K562 (cell line): ENCODE data around the gene NECTIN2. TPM values are rescaled to one million over a fixed set of nuclear protein-coding genes. Genes with fewer than 3 reads are reported as not detected.

Experiments used
- ARID3A ChIP-seq: IDR thresholded peaks from 2 replicates; pipeline ENCODE4 v1.6.1; 2012; ENCODE audit warnings: low read depth, low read length, improper control_type of control experiment, borderline replicate concordance
- CREB1 ChIP-seq, 2 experiments: sonication (generic) in 1 of 2; formaldehyde crosslinking in 1 of 2; IDR thresholded peaks; 2 replicates each; pipeline versions ENCODE4 v1.6.1 to v1.8.0; 2012 to 2022; ENCODE audit warnings: inconsistent platforms in 1 of 2, mild to moderate bottlenecking in 1 of 2, missing genetic modification reagents in 1 of 2, moderate library complexity in 1 of 2
- CREM ChIP-seq: IDR thresholded peaks from 2 replicates; pipeline ENCODE4 v1.6.1; 2014; ENCODE audit warnings: antibody characterized with exemption, low read depth
- ERF ChIP-seq: fragments of 450-650 bp; formaldehyde crosslinking; IDR thresholded peaks from 2 replicates; pipeline ENCODE4 v1.4.0; 2020; ENCODE audit warnings: mild to moderate bottlenecking, mixed read lengths
- GMEB1 ChIP-seq: fragments of 250-450 bp; sonication (Bioruptor Pico); IDR thresholded peaks from 2 replicates; pipeline ENCODE4 v1.4.0; 2020; ENCODE audit warnings: mild to moderate bottlenecking
- HNRNPUL1 ChIP-seq: fragments of 200-400 bp; formaldehyde crosslinking; IDR thresholded peaks from 2 replicates; pipeline ENCODE4 v1.6.1; 2017; ENCODE audit warnings: low read length
- IRF9 ChIP-seq: fragments of 450-650 bp; IDR thresholded peaks from 2 replicates; pipeline ENCODE4 v1.6.1; 2016; ENCODE audit warnings: missing biosample characterization, missing genetic modification characterization
- MYC ChIP-seq, 2 experiments: fragments of 250-450 bp in 1 of 2; sonication (Bioruptor Pico) in 1 of 2; IDR thresholded peaks; 2 replicates each; pipeline versions ENCODE4 v1.5.1 to v1.6.1; 2012 to 2021; ENCODE audit warnings: low read depth in 2 of 2, borderline replicate concordance in 1 of 2, improper control_type of control experiment in 1 of 2, low read length in 1 of 2, mild to moderate bottlenecking in 1 of 2, moderate library complexity in 1 of 2
- NBN ChIP-seq: fragments of 450-650 bp; IDR thresholded peaks from 2 replicates; pipeline ENCODE4 v1.6.1; 2016; ENCODE audit warnings: low read depth, mild to moderate bottlenecking
- NFATC3 ChIP-seq: fragments of 450-650 bp; IDR thresholded peaks from 2 replicates; pipeline ENCODE4 v1.6.1; 2017; ENCODE audit warnings: mild to moderate bottlenecking
- RAD21 ChIP-seq, 2 experiments: fragments of 250-450 bp in 1 of 2; fragments of 450-650 bp in 1 of 2; sonication (Bioruptor Pico) in 1 of 2; formaldehyde crosslinking in 1 of 2; IDR thresholded peaks in 1 of 2; conservative IDR thresholded peaks in 1 of 2; 2 replicates each; pipeline versions ENCODE4 v1.4.0 to v1.8.0; 2020 to 2022; ENCODE audit warnings: mild to moderate bottlenecking in 2 of 2, moderate library complexity in 1 of 2
- RBM22 ChIP-seq: fragments of 200-400 bp; formaldehyde crosslinking; IDR thresholded peaks from 2 replicates; pipeline ENCODE4 v1.6.1; 2018; ENCODE audit warnings: low read length, low read depth; ENCODE audit not compliant: poor library complexity, severe bottlenecking
- SLC30A9 ChIP-seq: fragments of 250-450 bp; sonication (Bioruptor Pico); IDR thresholded peaks from 2 replicates; pipeline ENCODE4 v1.8.0; 2022; ENCODE audit warnings: mild to moderate bottlenecking, moderate library complexity
- SMARCB1 ChIP-seq: IDR thresholded peaks from 2 replicates; pipeline ENCODE4 v1.6.1; 2011; ENCODE audit warnings: improper control_type of control experiment, low read depth; ENCODE audit not compliant: insufficient read length
- SNIP1 ChIP-seq: fragments of 450-650 bp; IDR thresholded peaks from 2 replicates; pipeline ENCODE4 v1.7.1; 2017; ENCODE audit warnings: low read depth, mild to moderate bottlenecking
- TBL1XR1 ChIP-seq, 2 experiments: IDR thresholded peaks; 2 replicates each; pipeline ENCODE4 v1.6.1; 2012; ENCODE audit warnings: improper control_type of control experiment in 2 of 2, low read length in 2 of 2, mild to moderate bottlenecking in 1 of 2
- TGIF2 ChIP-seq: sonication (generic); formaldehyde crosslinking; IDR thresholded peaks from 2 replicates; pipeline ENCODE4 v1.8.1; 2022; ENCODE audit warnings: mild to moderate bottlenecking, missing genetic modification reagents, moderate library complexity
- U2AF1 ChIP-seq: fragments of 200-400 bp; formaldehyde crosslinking; optimal IDR thresholded peaks from 2 replicates; pipeline ENCODE3; 2017; ENCODE audit warnings: mild to moderate bottlenecking, low read depth, low read length, moderate library complexity
- VEZF1 ChIP-seq: fragments of 200-800 bp; sonication (Bioruptor generic); IDR thresholded peaks from 2 replicates; pipeline ENCODE4 v1.6.1; 2017; ENCODE audit warnings: missing genetic modification characterization, missing compliant biosample characterization
- ZNF766 ChIP-seq: fragments of 200-800 bp; sonication (Bioruptor generic); conservative IDR thresholded peaks from 2 replicates; pipeline ENCODE4 v1.6.1; 2016; ENCODE audit warnings: missing genetic modification characterization, missing compliant biosample characterization
- polyA plus RNA-seq, 8 experiments: library from polyadenylated mRNA; depleted of rRNA in 4 of 8; stranded (reverse) in 5 of 8; unstranded in 3 of 8; fragments of >200 nt; fragmentation: Nextera tagmentation in 2 of 8; fragmentation: Illumina TruSeq in 1 of 8; extraction: Ambion mirVana in 2 of 8; extraction: Trizol in 1 of 8; gene quantifications; 2 replicates each; pipeline versions ENCODE4 v1.2.1 to v1.2.3, GENCODE V29; 2011 to 2014; ENCODE audit warnings: inconsistent platforms in 1 of 8, missing spikeins in 1 of 8
- total RNA-seq, 7 experiments: library from RNA; depleted of rRNA in 6 of 7; stranded (reverse); fragments of >200 nt in 6 of 7; fragmentation: Illumina TruSeq in 2 of 7; extraction: Trizol in 2 of 7; gene quantifications; 2 replicates each; pipeline versions ENCODE4 v1.2.1 to v1.2.3, GENCODE V29; 2011 to 2021; ENCODE audit warnings: low replicate concordance in 1 of 7
- TF ChIP-seq, protein P1 (sequence below): sonication (generic); formaldehyde crosslinking; IDR thresholded peaks from 2 replicates; pipeline ENCODE4 v1.9.0; 2022; ENCODE audit warnings: mild to moderate bottlenecking, missing genetic modification reagents

NECTIN2 gene
- total and polyA plus RNA-seq, 9 of the 15 experiments (the other 6 are each of a cell fraction or from before 2014, with no cell fraction given) = 3.9 to 94.9 (median 34.9) TPM

GRCh38 chr19:44890366-44891015 lies 44.4 kb downstream of the NECTIN2 start (continued):
- TF ChIP-seq MYC (IDR thresholded peaks at IDR 0.05; ENCODE audit: low read depth, low read length) (peak; percentile 71; the same call in 1 of the 2 replicates), MYC (CRISPR knock-in tag; IDR thresholded peaks at IDR 0.05; ENCODE audit: borderline replicate concordance, low read depth) (0 out of 2 replicates have a peak, but pooled peaks have one; percentile 32), SNIP1 (no peak), ZNF766 (CRISPR knock-in tag) (peak; percentile 80; the same call in 1 of the 2 replicates), SLC30A9 (CRISPR knock-in tag) (no peak), ARID3A (no peak), NFATC3 (no peak), CREM (peak; percentile 90), U2AF1 (no peak), ERF (CRISPR knock-in tag) (0 out of 2 replicates have a peak, but pooled peaks have one; percentile 77), SMARCB1 (no peak), IRF9 (tag) (no peak), TGIF2 (CRISPR knock-in tag) (no peak), GMEB1 (CRISPR knock-in tag) (no peak), HNRNPUL1 (no peak), TBL1XR1 (IDR thresholded peaks at IDR 0.05; ENCODE audit: low read length in 2 of 2) (0 out of 4 replicates have a peak, but pooled peaks of 1 of the 2 experiments have one; percentile 9), RAD21 (CRISPR knock-in tag; conservative IDR thresholded peaks at IDR 0.05 in 1 of 2, IDR thresholded peaks at IDR 0.05 in 1 of 2) (peak in 1 of 2 experiments; percentile 18; a peak in 1 of 4 replicates), CREB1 (IDR thresholded peaks at IDR 0.05) (peak; percentile 70), CREB1 (CRISPR knock-in tag; IDR thresholded peaks at IDR 0.05) (peak; percentile 68), NBN (peak; percentile 81), VEZF1 (CRISPR knock-in tag) (peak; percentile 86), RBM22 (no peak)
- TF ChIP-seq, protein P1, sequence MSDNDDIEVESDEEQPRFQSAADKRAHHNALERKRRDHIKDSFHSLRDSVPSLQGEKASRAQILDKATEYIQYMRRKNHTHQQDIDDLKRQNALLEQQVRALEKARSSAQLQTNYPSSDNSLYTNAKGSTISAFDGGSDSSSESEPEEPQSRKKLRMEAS = 0 out of 2 replicates have a peak, but pooled peaks have one; percentile 14
